ENCODE data around the gene COG5. TPM values are rescaled to one million over a fixed set of nuclear protein-coding genes. Genes with fewer than 3 reads are reported as not detected.

The COG5 gene
- total RNA-seq, 1 experiment from 2014 or later = 43.9 TPM

DNA sequence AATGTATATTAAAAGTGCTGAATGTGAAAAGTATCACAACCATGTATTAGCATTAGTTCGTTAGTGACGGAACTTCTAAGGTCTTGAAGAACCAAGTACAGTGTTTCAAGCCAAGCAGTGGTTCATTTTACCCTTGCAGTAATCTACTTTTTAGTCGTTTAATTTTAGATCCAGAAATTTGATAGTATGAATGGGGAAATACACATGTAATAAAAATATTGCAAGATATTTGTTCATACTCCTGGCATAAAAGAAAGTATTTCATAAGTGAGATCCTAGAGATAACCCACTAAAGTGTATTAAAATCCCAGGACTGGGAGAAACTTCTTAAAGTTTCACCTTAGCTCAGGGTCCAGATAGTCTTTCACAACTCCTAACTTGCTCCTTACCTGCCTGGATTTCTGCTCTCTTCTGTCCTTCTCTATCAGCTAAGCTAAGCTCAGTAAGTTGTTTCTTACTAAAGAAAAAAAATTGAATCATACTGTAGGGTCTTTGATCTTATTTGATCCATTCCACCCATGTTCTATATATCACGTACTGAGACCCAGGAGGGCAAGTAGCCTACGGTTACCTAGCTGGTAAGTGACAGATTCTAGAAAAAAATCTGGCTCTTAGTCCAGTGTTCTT is 17.8 kb upstream of the COG5 start:
- Mint-ChIP-seq H3K36me3 (ENCODE audit: insufficient read depth, unreplicated experiment) (peaks cover 19% of the 10 kb centered on the region), H3K27ac (ENCODE audit: unreplicated experiment) (no peak overlapping the region), H3K4me1 (ENCODE audit: low read depth, unreplicated experiment) (peaks cover 7% of the 10 kb centered on the region), H3K27me3 (ENCODE audit: insufficient read depth, unreplicated experiment) (no peaks in the 10 kb centered on the region), H3K9me3 (ENCODE audit: unreplicated experiment) (no peaks in the 10 kb centered on the region), H3K4me3 (ENCODE audit: unreplicated experiment) (peak overlapping the region; percentile 90)
- peaks cover 9% of the 10 kb centered on the region for H3K4me1 ChIP-seq
- CTCF ChIA-PET = interaction anchor here (0.6 kb wide), 1 partner anchor 297 kb away, joined by 3 read pairs; no protein-coding TSS in a partner anchor
- POLR2A ChIA-PET = no interaction called here
- DNase-seq = no peak
- TF ChIP-seq, protein P1, sequence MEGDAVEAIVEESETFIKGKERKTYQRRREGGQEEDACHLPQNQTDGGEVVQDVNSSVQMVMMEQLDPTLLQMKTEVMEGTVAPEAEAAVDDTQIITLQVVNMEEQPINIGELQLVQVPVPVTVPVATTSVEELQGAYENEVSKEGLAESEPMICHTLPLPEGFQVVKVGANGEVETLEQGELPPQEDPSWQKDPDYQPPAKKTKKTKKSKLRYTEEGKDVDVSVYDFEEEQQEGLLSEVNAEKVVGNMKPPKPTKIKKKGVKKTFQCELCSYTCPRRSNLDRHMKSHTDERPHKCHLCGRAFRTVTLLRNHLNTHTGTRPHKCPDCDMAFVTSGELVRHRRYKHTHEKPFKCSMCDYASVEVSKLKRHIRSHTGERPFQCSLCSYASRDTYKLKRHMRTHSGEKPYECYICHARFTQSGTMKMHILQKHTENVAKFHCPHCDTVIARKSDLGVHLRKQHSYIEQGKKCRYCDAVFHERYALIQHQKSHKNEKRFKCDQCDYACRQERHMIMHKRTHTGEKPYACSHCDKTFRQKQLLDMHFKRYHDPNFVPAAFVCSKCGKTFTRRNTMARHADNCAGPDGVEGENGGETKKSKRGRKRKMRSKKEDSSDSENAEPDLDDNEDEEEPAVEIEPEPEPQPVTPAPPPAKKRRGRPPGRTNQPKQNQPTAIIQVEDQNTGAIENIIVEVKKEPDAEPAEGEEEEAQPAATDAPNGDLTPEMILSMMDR (IDR thresholded peaks at IDR 0.05; ENCODE audit: insufficient read depth in 1 of 2, low read depth in 1 of 2, low read length in 1 of 2, severe bottlenecking in 1 of 2, unreplicated experiment in 1 of 2) = no peak
- intact Hi-C loops (cut with micrococcal nuclease; ENCODE audit: unreplicated experiment) = loop anchor here (2.0 kb wide), 1 partner anchor 79 kb away; the partner anchor contains the start of gene SLC26A4
- BruUV-seq (replicated peaks) = no TSS peak
- no peaks in the 10 kb centered on the region for H3K36me3 ChIP-seq (ENCODE audit: control insufficient read depth, insufficient read depth, low read length)
- H3K9me3 ChIP-seq = no peaks in the 10 kb centered on the region
- no peaks in the 10 kb centered on the region for H3K27me3 ChIP-seq (replicated peaks; ENCODE audit: control insufficient read depth, insufficient read depth, low read length)
- H3K4me3 ChIP-seq (ENCODE audit: low read depth, low read length) = peak overlapping the region; percentile 79; the same call in 1 of the 2 replicates

DNA sequence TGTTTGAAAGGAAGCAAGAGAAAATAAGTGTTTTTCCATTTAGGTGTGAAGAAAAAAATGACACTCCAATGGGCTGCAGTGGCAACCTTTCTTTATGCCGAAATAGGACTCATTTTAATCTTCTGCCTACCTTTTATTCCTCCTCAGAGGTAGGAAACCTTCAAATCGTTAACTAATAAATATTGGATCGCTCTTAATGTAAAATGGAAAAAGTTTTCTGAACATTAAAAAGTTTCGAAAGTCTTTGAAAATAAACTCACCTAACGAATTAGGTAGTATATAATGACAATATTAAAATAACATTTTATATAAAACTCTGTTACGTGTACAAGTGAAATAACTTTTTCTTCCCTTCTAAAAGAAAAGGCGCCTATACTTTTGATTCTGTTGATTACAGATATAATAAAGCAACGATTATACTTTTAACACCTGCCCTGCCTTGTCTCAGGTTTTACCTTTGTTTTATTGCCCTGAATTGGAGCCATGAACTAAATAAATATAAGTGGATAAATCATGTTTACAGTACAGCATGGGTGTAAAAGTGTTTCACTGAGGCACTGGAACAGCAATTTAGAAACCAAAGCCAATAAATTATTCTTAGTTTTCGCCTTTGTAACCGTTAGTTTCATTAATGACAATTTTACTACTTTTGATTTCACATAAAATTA is 17.1 kb upstream of the COG5 start:
- Mint-ChIP-seq H3K9me3 (ENCODE audit: unreplicated experiment) (no peaks in the 10 kb centered on the region), H3K4me1 (ENCODE audit: low read depth, unreplicated experiment) (peaks cover 7% of the 10 kb centered on the region), H3K27me3 (ENCODE audit: insufficient read depth, unreplicated experiment) (no peaks in the 10 kb centered on the region), H3K36me3 (ENCODE audit: insufficient read depth, unreplicated experiment) (peaks cover 23% of the 10 kb centered on the region), H3K4me3 (ENCODE audit: unreplicated experiment) (peak overlapping the region; percentile 90), H3K27ac (ENCODE audit: unreplicated experiment) (peak overlapping the region; percentile 94)
- intact Hi-C loops (cut with micrococcal nuclease; ENCODE audit: unreplicated experiment) = loop anchor here (1.0 to 2.0 kb wide), 5 partner anchors 17 to 293 kb away; partner anchors contain the start of gene SLC26A4
- TF ChIP-seq, protein P1 (IDR thresholded peaks at IDR 0.05; ENCODE audit: insufficient read depth in 1 of 2, low read depth in 1 of 2, low read length in 1 of 2, severe bottlenecking in 1 of 2, unreplicated experiment in 1 of 2) = no peak
- Histone ChIP-seq H3K4me1 (peaks cover 9% of the 10 kb centered on the region), H3K36me3 (ENCODE audit: control insufficient read depth, insufficient read depth, low read length) (no peaks in the 10 kb centered on the region), H3K27me3 (replicated peaks; ENCODE audit: control insufficient read depth, insufficient read depth, low read length) (no peaks in the 10 kb centered on the region), H3K9me3 (no peaks in the 10 kb centered on the region), H3K4me3 (ENCODE audit: low read depth, low read length) (peak overlapping the region; percentile 79)
- DNase-seq = no peak
- CTCF ChIA-PET = interaction anchor here (0.7 to 1.3 kb wide), 3 partner anchors 17 to 294 kb away, joined by 3 to 4 read pairs (median 4); partner anchors contain the start of genes COG5, DUS4L and SLC26A4
- BruUV-seq (replicated peaks) = TSS peak; percentile 61
- POLR2A ChIA-PET = interaction anchor here (0.6 to 1.7 kb wide), 4 partner anchors 17 to 413 kb away, joined by 3 to 14 read pairs (median 6); partner anchors contain the start of genes COG5 and DUS4L

All from Caco-2 (cell line).